IMR-90 (cell line): Measurements from ENCODE around the gene ANK2. TPM values are rescaled to one million over a fixed set of nuclear protein-coding genes. Genes with fewer than 3 reads are reported as not detected.

Experiments used
- ATAC-seq: fragments of 200-7000 bp; cut with Tn5 transposase; 2 replicates; pipeline ENCODE4 v1.9.1; 2020; ENCODE audit warnings: low read depth, mild to moderate bottlenecking, moderate library complexity
- BruUV-seq: library from RNA; stranded (reverse); fragments of 400-500 nt; replicated peaks from 2 replicates; lab custom pipeline; 2021; lab: Mats Ljungman, UMichigan
- CTCF ChIA-PET: fragments of 300-600 bp; formaldehyde crosslinking; extraction: SDS; loops from one replicate; lab custom pipeline; 2021; ENCODE audit warnings: antibody characterized with exemption; lab: Yijun Ruan, JAX
- POLR2A ChIA-PET: fragments of 300-600 bp; sonication (Branson Sonifier 250); formaldehyde crosslinking; loops from one replicate; lab custom pipeline; 2022; ENCODE audit warnings: antibody characterized with exemption; ENCODE audit not compliant: unreplicated experiment; lab: Charles Lee
- DNase-seq: peaks from one replicate; pipeline ENCODE4 v3.0.0; 2013
- H2AFZ ChIP-seq: replicated peaks from 2 replicates; pipeline ENCODE3; 2013; ENCODE audit warnings: low read length, mild to moderate bottlenecking; ENCODE audit not compliant: poor library complexity
- H2AK5ac ChIP-seq: 2 replicates; pipeline ENCODE4 v1.6.1; 2013; ENCODE audit warnings: low read depth, low read length, inconsistent platforms
- H2AK9ac ChIP-seq: replicated peaks from 2 replicates; pipeline ENCODE3; 2013; ENCODE audit warnings: mild to moderate bottlenecking, low read depth, low read length, moderate library complexity; ENCODE audit not compliant: poor library complexity
- H2BK120ac ChIP-seq: 2 replicates; pipeline ENCODE4 v1.6.1; 2013; ENCODE audit warnings: low read depth, low read length, inconsistent platforms
- H2BK15ac ChIP-seq: 3 replicates; pipeline ENCODE4 v1.6.1; 2013; ENCODE audit warnings: low read depth, low read length, inconsistent platforms
- H2BK20ac ChIP-seq: 2 replicates; pipeline ENCODE4 v1.6.1; 2013; ENCODE audit warnings: low read depth, mild to moderate bottlenecking, inconsistent platforms, low read length, moderate library complexity
- H2BK5ac ChIP-seq: 2 replicates; pipeline ENCODE4 v1.6.1; 2013; ENCODE audit warnings: mild to moderate bottlenecking, low read depth, low read length, inconsistent platforms; ENCODE audit not compliant: poor library complexity, severe bottlenecking
- H3K14ac ChIP-seq: replicated peaks from 2 replicates; pipeline ENCODE4 v1.6.1; 2013; ENCODE audit warnings: low read depth, low read length, inconsistent platforms
- H3K18ac ChIP-seq: 2 replicates; pipeline ENCODE4 v1.6.1; 2013; ENCODE audit warnings: low read depth, low read length, control low read depth
- H3K23ac ChIP-seq: 2 replicates; pipeline ENCODE4 v1.6.1; 2013; ENCODE audit warnings: low read depth, low read length, inconsistent platforms
- H3K27ac ChIP-seq: 2 replicates; pipeline ENCODE4 v1.5.1; 2013; ENCODE audit warnings: mild to moderate bottlenecking, control low read depth, low read length; ENCODE audit not compliant: insufficient read depth
- H3K27me3 ChIP-seq: 2 replicates; pipeline ENCODE4 v1.6.1; 2013; ENCODE audit warnings: low read length; ENCODE audit not compliant: control insufficient read depth, insufficient read depth
- H3K36me3 ChIP-seq: 2 replicates; pipeline ENCODE4 v1.6.1; 2013; ENCODE audit warnings: low read length, mixed read lengths; ENCODE audit not compliant: control insufficient read depth, insufficient read depth
- H3K4ac ChIP-seq: 2 replicates; pipeline ENCODE4 v1.6.1; 2013; ENCODE audit warnings: low read depth, low read length, inconsistent platforms
- H3K4me1 ChIP-seq: 2 replicates; pipeline ENCODE4 v1.6.1; 2013; ENCODE audit warnings: low read length, mixed read lengths; ENCODE audit not compliant: control insufficient read depth, insufficient read depth
- H3K4me2 ChIP-seq: 2 replicates; pipeline ENCODE4 v1.6.1; 2013; ENCODE audit warnings: low read depth, mild to moderate bottlenecking, control low read depth, low read length, moderate library complexity
- H3K4me3 ChIP-seq: 2 replicates; pipeline ENCODE4 v1.5.1; 2013; ENCODE audit warnings: low read depth, mild to moderate bottlenecking, control low read depth, low read length, moderate library complexity; ENCODE audit not compliant: insufficient read depth
- H3K56ac ChIP-seq: 2 replicates; pipeline ENCODE4 v1.6.1; 2013; ENCODE audit warnings: low read length, inconsistent platforms; ENCODE audit not compliant: insufficient read depth; ENCODE audit errors: extremely low read depth
- H3K79me1 ChIP-seq, 2 experiments: 2 replicates each; pipeline ENCODE4 v1.6.1; 2013; ENCODE audit warnings: low read length in 2 of 2, inconsistent platforms in 1 of 2, low read depth in 1 of 2
- H3K9ac ChIP-seq: 2 replicates; pipeline ENCODE4 v1.6.1; 2013; ENCODE audit warnings: low read depth, low read length, control low read depth
- H3K9me1 ChIP-seq: 2 replicates; pipeline ENCODE4 v1.6.1; 2013; ENCODE audit warnings: low read length, inconsistent platforms; ENCODE audit not compliant: insufficient read depth
- H3K9me3 ChIP-seq: 2 replicates; pipeline ENCODE4 v1.6.1; 2013; ENCODE audit warnings: low read length; ENCODE audit not compliant: control insufficient read depth, insufficient read depth
- H4K20me1 ChIP-seq: 2 replicates; pipeline ENCODE4 v1.6.1; 2013; ENCODE audit warnings: low read length, inconsistent platforms; ENCODE audit not compliant: insufficient read depth
- H4K5ac ChIP-seq: 2 replicates; pipeline ENCODE4 v1.6.1; 2013; ENCODE audit warnings: mild to moderate bottlenecking, low read depth, low read length, control low read depth
- H4K8ac ChIP-seq, 2 experiments: 2 replicates each; pipeline ENCODE4 v1.6.1; 2013; ENCODE audit warnings: low read depth in 2 of 2, low read length in 2 of 2, control low read depth in 1 of 2, inconsistent platforms in 1 of 2
- H4K91ac ChIP-seq: 2 replicates; pipeline ENCODE4 v1.6.1; 2013; ENCODE audit warnings: low read depth, low read length, inconsistent platforms; ENCODE audit not compliant: insufficient read depth
- BHLHE40 ChIP-seq: fragments of 150-350 bp; IDR thresholded peaks from 2 replicates; pipeline ENCODE4 v1.6.1; 2016; ENCODE audit warnings: mild to moderate bottlenecking, low read depth, low read length
- CEBPB ChIP-seq: IDR thresholded peaks from 2 replicates; pipeline ENCODE4 v1.6.1; 2012; ENCODE audit warnings: low read depth, low read length, improper control_type of control experiment
- CHD1 ChIP-seq: IDR thresholded peaks from 2 replicates; pipeline ENCODE4 v1.6.1; 2012; ENCODE audit warnings: low read depth, low read length, improper control_type of control experiment
- CTCF ChIP-seq: conservative IDR thresholded peaks from 2 replicates; pipeline ENCODE4 v1.5.1; 2012; ENCODE audit warnings: mild to moderate bottlenecking, low read depth, low read length, improper control_type of control experiment
- ELK1 ChIP-seq: fragments of 150-350 bp; IDR thresholded peaks from 2 replicates; pipeline ENCODE4 v1.6.1; 2016; ENCODE audit warnings: low read depth, mild to moderate bottlenecking, low read length, moderate library complexity, borderline replicate concordance
- FOS ChIP-seq: fragments of 150-350 bp; IDR thresholded peaks from 2 replicates; pipeline ENCODE4 v1.6.1; 2016; ENCODE audit warnings: low read depth, low read length
- MAFK ChIP-seq: IDR thresholded peaks from 2 replicates; pipeline ENCODE4 v1.6.1; 2012; ENCODE audit warnings: low read depth, low read length, improper control_type of control experiment
- MAZ ChIP-seq: IDR thresholded peaks from 2 replicates; pipeline ENCODE4 v1.6.1; 2012; ENCODE audit warnings: low read depth, mild to moderate bottlenecking, low read length, improper control_type of control experiment, moderate library complexity, borderline replicate concordance
- MXI1 ChIP-seq: IDR thresholded peaks from 2 replicates; pipeline ENCODE4 v1.6.1; 2012; ENCODE audit warnings: low read depth, mild to moderate bottlenecking, low read length, moderate library complexity, borderline replicate concordance
- NFE2L2 ChIP-seq: fragments of 150-350 bp; IDR thresholded peaks from 2 replicates; pipeline ENCODE4 v1.6.1; 2016; ENCODE audit warnings: low read depth, mild to moderate bottlenecking, low read length
- POLR2A ChIP-seq: IDR thresholded peaks from 2 replicates; pipeline ENCODE4 v1.6.1; 2012; ENCODE audit warnings: mild to moderate bottlenecking, low read depth, low read length
- RAD21 ChIP-seq: IDR thresholded peaks from 2 replicates; pipeline ENCODE4 v1.6.1; 2012; ENCODE audit warnings: low read length, improper control_type of control experiment
- RCOR1 ChIP-seq: IDR thresholded peaks from 2 replicates; pipeline ENCODE4 v1.6.1; 2012; ENCODE audit warnings: mild to moderate bottlenecking, low read length, improper control_type of control experiment; ENCODE audit not compliant: insufficient replicate concordance
- RFX5 ChIP-seq: IDR thresholded peaks from 2 replicates; pipeline ENCODE4 v1.8.0; 2012; ENCODE audit warnings: low read depth, mild to moderate bottlenecking, low read length, moderate library complexity
- SMC3 ChIP-seq: fragments of 150-350 bp; IDR thresholded peaks from 2 replicates; pipeline ENCODE4 v1.6.1; 2016; ENCODE audit warnings: low read depth, mild to moderate bottlenecking, antibody characterized with exemption, low read length, moderate library complexity
- USF2 ChIP-seq: fragments of 150-350 bp; IDR thresholded peaks from 2 replicates; pipeline ENCODE4 v1.6.1; 2017; ENCODE audit warnings: mild to moderate bottlenecking, antibody characterized with exemption, low read length, low read depth
- WGBS, 2 experiments: methylation state at CpG; one replicate each; pipeline versions ENCODE4 v1.1.5 to v1.1.7; 2013; ENCODE audit warnings: missing lambda C conversion rate in 2 of 2; ENCODE audit not compliant: insufficient read length in 1 of 2; ENCODE audit errors: extremely low coverage in 2 of 2; 5-methylcytosine and 5-hydroxymethylcytosine counted together
- dilution Hi-C: fragments of 300-500 bp; cut with HindIII; formaldehyde crosslinking; loops from one replicate; pipeline ENCODE4 v1.14.3; 2018; ENCODE audit warnings: low sequenced_read_pairs; ENCODE audit not compliant: unreplicated experiment
- in situ Hi-C: fragments of 300-500 bp; cut with MboI; formaldehyde crosslinking; loops from 3 replicates; pipeline ENCODE4 v1.14.3; 2019; ENCODE audit warnings: low sequenced_read_pairs, inconsistent platforms, mixed read lengths
- intact Hi-C: fragments of 100-400 bp; cut with micrococcal nuclease; formaldehyde crosslinking; loops from 2 replicates; pipeline ENCODE4 v1.10.0; 2022
- polyA plus RNA-seq, 3 experiments: library from polyadenylated mRNA; depleted of rRNA; stranded (reverse); fragments of >200 nt; gene quantifications; 2 replicates each; pipeline ENCODE4 v1.2.3, GENCODE V29; 2012; ENCODE audit warnings: low replicate concordance in 1 of 3
- total RNA-seq: library from RNA; depleted of rRNA; stranded (reverse); fragments of >200 nt; gene quantifications from 2 replicates; pipeline ENCODE4 v1.2.3, GENCODE V29; 2012

The ANK2 gene
- total and polyA plus RNA-seq, 2 of the 4 experiments (the other 2 are of a cell fraction) = 0.82 to 6.6 TPM

GRCh38 chr4:113349430-113349829 lies 300.0 kb downstream of the ANK2 start:
- Histone ChIP-seq H2BK20ac (no peak overlapping the region), H3K14ac (no peak overlapping the region), H4K8ac (no peak overlapping the region), H2AFZ (no peak overlapping the region), H2BK15ac (no peak overlapping the region), H3K27me3 (peaks cover 18% of the 10 kb centered on the region), H3K79me1 (no peaks in the 10 kb centered on the region), H3K23ac (no peak overlapping the region), H3K56ac (no peak overlapping the region), H3K4me2 (no peak overlapping the region), H3K9ac (no peak overlapping the region), H3K9me3 (no peaks in the 10 kb centered on the region), H2BK5ac (no peak overlapping the region), H4K20me1 (no peaks in the 10 kb centered on the region), H4K91ac (no peak overlapping the region), H3K27ac (no peak overlapping the region), H2AK9ac (no peak overlapping the region), H3K18ac (no peak overlapping the region), H3K36me3 (no peaks in the 10 kb centered on the region), H3K9me1 (no peaks in the 10 kb centered on the region), H2AK5ac (no peak overlapping the region), H2BK120ac (no peak overlapping the region), H3K4ac (no peak overlapping the region), H4K5ac (no peak overlapping the region), H3K4me1 (no peaks in the 10 kb centered on the region), H3K4me3 (no peak overlapping the region)
- no TSS peak for BruUV-seq
- WGBS, 2 experiments = no CpG with 5 or more reads among the region's 4 CpGs
- in situ Hi-C loops (no loop called here), dilution Hi-C loops (no loop called here), intact Hi-C loops (loop anchor here (5.0 kb wide), 1 partner anchor 47 kb away; no protein-coding TSS in a partner anchor)
- TF ChIP-seq CEBPB (no peak), MAFK (no peak), FOS (no peak), POLR2A (no peak), RCOR1 (no peak), NFE2L2 (no peak), RFX5 (no peak), BHLHE40 (no peak), RAD21 (no peak), MXI1 (no peak), SMC3 (no peak), CHD1 (no peak), USF2 (no peak), MAZ (no peak), CTCF (no peak), ELK1 (no peak)
- ATAC-seq = no peak
- CTCF ChIA-PET = no interaction called here
- no peak for DNase-seq
- POLR2A ChIA-PET = no interaction called here
